ENCODE measurements around the gene TXNDC12.
A peak's percentile ranks its signal among the peaks of the same experiment; 100 is the strongest.
"Not testable (repeated sequence)": the region's sequence is repeated elsewhere in the genome, so short reads cannot be mapped to it uniquely, and the experiment has no call there.

Gene TXNDC12

GRCh38 chr1:52057876-52058415, 3.0 kb upstream of the TXNDC12 start:
- Mint-ChIP-seq H3K9me3 (no peaks in the 10 kb centered on the region), H3K27me3 (no peaks in the 10 kb centered on the region), H3K4me1 (ENCODE audit: low read depth) (peaks cover 47% of the 10 kb centered on the region), H3K4me3 (peak overlapping the region; percentile 98), H3K36me3 (ENCODE audit: low read depth) (peaks cover 86% of the 10 kb centered on the region), H3K27ac (peak overlapping the region; percentile 52)
- DNase-seq, result no peak

GRCh38 chr1:52057255-52057654, 2.3 kb upstream of the TXNDC12 start:
- H3K4me3 Mint-ChIP-seq, result peak overlapping the region; percentile 98
- peaks cover 85% of the 10 kb centered on the region for H3K36me3 Mint-ChIP-seq (ENCODE audit: low read depth)
- no peak for DNase-seq
- H3K27ac Mint-ChIP-seq, result peak overlapping the region; percentile 97
- no peaks in the 10 kb centered on the region for H3K27me3 Mint-ChIP-seq
- H3K4me1 Mint-ChIP-seq (ENCODE audit: low read depth), result peaks cover 51% of the 10 kb centered on the region
- no peaks in the 10 kb centered on the region for H3K9me3 Mint-ChIP-seq

GRCh38 chr1:52056937-52057231, 1.9 kb upstream of the TXNDC12 start:
- Mint-ChIP-seq H3K36me3 (ENCODE audit: low read depth) (peaks cover 86% of the 10 kb centered on the region), H3K9me3 (no peaks in the 10 kb centered on the region), H3K4me3 (peak overlapping the region; percentile 98), H3K4me1 (ENCODE audit: low read depth) (peaks cover 55% of the 10 kb centered on the region), H3K27me3 (no peaks in the 10 kb centered on the region), H3K27ac (peak overlapping the region; percentile 97)
- DNase-seq, result no peak

- Mint-ChIP-seq H3K27me3 (no peaks in the 10 kb centered on the region), H3K9me3 (no peaks in the 10 kb centered on the region), H3K4me3 (peak within 1 kb of the TSS; percentile 98), H3K27ac (peak within 1 kb of the TSS; percentile 97), H3K36me3 (ENCODE audit: low read depth) (peaks cover 86% of the 10 kb centered on the region), H3K4me1 (ENCODE audit: low read depth) (peaks cover 57% of the 10 kb centered on the region)
- peak; percentile 93 for DNase-seq
These were observed 1.4 kb upstream of the TXNDC12 start, which contains the start of gene BTF3L4 for GRCh38 chr1:52056163-52056936. Gene BTF3L4 (plus strand): TSS chr1:52056295. CDS start chr1:52059848, 3,553 bp downstream.

GRCh38 chr1:52055866-52056162, 823 bp upstream of the TXNDC12 start:
- H3K4me1 Mint-ChIP-seq (ENCODE audit: low read depth), result peaks cover 58% of the 10 kb centered on the region

GRCh38 chr1:52054496-52055065, 410 bp downstream of the TXNDC12 start:
- Mint-ChIP-seq H3K27me3 (no peaks in the 10 kb centered on the region), H3K27ac (peak overlapping the region; percentile 97), H3K9me3 (no peaks in the 10 kb centered on the region), H3K4me3 (peak overlapping the region; percentile 98), H3K4me1 (ENCODE audit: low read depth) (peaks cover 56% of the 10 kb centered on the region), H3K36me3 (ENCODE audit: low read depth) (peaks cover 81% of the 10 kb centered on the region)
- DNase-seq, result no peak

More at GRCh38 chr1:52055866-52056162, 823 bp upstream of the TXNDC12 start:
- Mint-ChIP-seq H3K27ac (peak overlapping the region; percentile 97), H3K36me3 (ENCODE audit: low read depth) (peaks cover 84% of the 10 kb centered on the region), H3K27me3 (no peaks in the 10 kb centered on the region), H3K9me3 (no peaks in the 10 kb centered on the region), H3K4me3 (peak overlapping the region; percentile 98)
- DNase-seq, result no peak

GRCh38 chr1:52053862-52054261, 1.1 kb downstream of the TXNDC12 start:
- Mint-ChIP-seq H3K4me3 (peak overlapping the region; percentile 98), H3K27me3 (no peaks in the 10 kb centered on the region), H3K4me1 (ENCODE audit: low read depth) (peaks cover 50% of the 10 kb centered on the region), H3K9me3 (no peaks in the 10 kb centered on the region), H3K27ac (peak overlapping the region; percentile 97), H3K36me3 (ENCODE audit: low read depth) (peaks cover 74% of the 10 kb centered on the region)
- no peak for DNase-seq

GRCh38 chr1:52049337-52049736, 5.7 kb downstream of the TXNDC12 start:
- Mint-ChIP-seq H3K4me1 (ENCODE audit: low read depth) (peaks cover 41% of the 10 kb centered on the region), H3K36me3 (ENCODE audit: low read depth) (peaks cover 60% of the 10 kb centered on the region)
- DNase-seq, H3K9me3 Mint-ChIP-seq, H3K27ac Mint-ChIP-seq, H3K27me3 Mint-ChIP-seq, H3K4me3 Mint-ChIP-seq: not testable (repeated sequence)

GRCh38 chr1:52045666-52046195, 9.3 kb downstream of the TXNDC12 start:
- DNase-seq, H3K9me3 Mint-ChIP-seq, H3K4me3 Mint-ChIP-seq, H3K27ac Mint-ChIP-seq, H3K27me3 Mint-ChIP-seq: not testable (repeated sequence)
- H3K4me1 Mint-ChIP-seq (ENCODE audit: low read depth), result peaks cover 22% of the 10 kb centered on the region
- H3K36me3 Mint-ChIP-seq (ENCODE audit: low read depth), result peaks cover 50% of the 10 kb centered on the region

- H3K36me3 Mint-ChIP-seq (ENCODE audit: low read depth), result peaks cover 50% of the 10 kb centered on the region
- H3K27me3 Mint-ChIP-seq, result no peaks in the 10 kb centered on the region
- no peak overlapping the region for H3K27ac Mint-ChIP-seq
- no peaks in the 10 kb centered on the region for H3K9me3 Mint-ChIP-seq
- no peak overlapping the region for H3K4me3 Mint-ChIP-seq
- H3K4me1 Mint-ChIP-seq (ENCODE audit: low read depth), result peaks cover 18% of the 10 kb centered on the region
- no peak for DNase-seq
These were observed 9.8 kb downstream of the TXNDC12 start for GRCh38 chr1:52045236-52045635.

GRCh38 chr1:52041551-52042185, 13.3 kb downstream of the TXNDC12 start:
- Mint-ChIP-seq H3K27me3 (no peaks in the 10 kb centered on the region), H3K27ac (no peak overlapping the region), H3K4me3 (no peak overlapping the region), H3K36me3 (ENCODE audit: low read depth) (peaks cover 70% of the 10 kb centered on the region), H3K4me1 (ENCODE audit: low read depth) (peaks cover 15% of the 10 kb centered on the region), H3K9me3 (no peaks in the 10 kb centered on the region)
- DNase-seq, result no peak

GRCh38 chr1:52037909-52038308, 17.1 kb downstream of the TXNDC12 start:
- Mint-ChIP-seq H3K9me3 (no peaks in the 10 kb centered on the region), H3K27ac (no peak overlapping the region), H3K36me3 (ENCODE audit: low read depth) (peaks cover 73% of the 10 kb centered on the region), H3K27me3 (no peaks in the 10 kb centered on the region), H3K4me3 (no peak overlapping the region), H3K4me1 (ENCODE audit: low read depth) (peaks cover 6% of the 10 kb centered on the region)
- no peak for DNase-seq

- DNase-seq, result no peak
- Mint-ChIP-seq H3K9me3 (no peaks in the 10 kb centered on the region), H3K36me3 (ENCODE audit: low read depth) (peaks cover 78% of the 10 kb centered on the region), H3K4me3 (no peak overlapping the region), H3K4me1 (ENCODE audit: low read depth) (peaks cover 8% of the 10 kb centered on the region), H3K27ac (no peak overlapping the region), H3K27me3 (no peaks in the 10 kb centered on the region)
These were observed 17.6 kb downstream of the TXNDC12 start for GRCh38 chr1:52037402-52037814.

GRCh38 chr1:52034050-52034384, 21.0 kb downstream of the TXNDC12 start:
- no peaks in the 10 kb centered on the region for H3K9me3 Mint-ChIP-seq
- H3K27me3 Mint-ChIP-seq, result no peaks in the 10 kb centered on the region
- peaks cover 38% of the 10 kb centered on the region for H3K4me1 Mint-ChIP-seq (ENCODE audit: low read depth)
- H3K27ac Mint-ChIP-seq, result peak overlapping the region; percentile 97
- H3K4me3 Mint-ChIP-seq, result peak overlapping the region; percentile 95
- peaks cover 77% of the 10 kb centered on the region for H3K36me3 Mint-ChIP-seq (ENCODE audit: low read depth)
- no peak for DNase-seq
